Thoracic aorta (tissue), 2 donors: ENCODE results near the gene IGFBP6. TPM values are rescaled to one million over a fixed set of nuclear protein-coding genes. Genes with fewer than 3 reads are reported as not detected.

Experiments used
- ATAC-seq: fragments of 150-250 bp; one replicate; pipeline ENCODE4 v1.8.0; 2017; ENCODE audit warnings: low read depth; ENCODE audit not compliant: insufficient number of reproducible peaks, low FRiP score
- DNase-seq: peaks from one replicate; pipeline ENCODE4 v3.0.0-alpha.2; 2020; ENCODE audit warnings: low spot score
- H3K27ac ChIP-seq, 2 donors: fragments of 200-600 bp; sonication (generic); 1 replicate in 1 of 2; 2 replicates in 1 of 2; pipeline ENCODE4 v1.5.1; 2016; ENCODE audit warnings: mild to moderate bottlenecking in 2 of 2, moderate library complexity in 2 of 2
- H3K27me3 ChIP-seq: fragments of 200-600 bp; sonication (generic); replicated peaks from 2 replicates; pipeline ENCODE4 v1.6.0; 2016; ENCODE audit warnings: mild to moderate bottlenecking; ENCODE audit not compliant: insufficient read depth
- H3K36me3 ChIP-seq: fragments of 200-600 bp; sonication (generic); one replicate; pipeline ENCODE4 v1.5.1; 2016
- H3K4me1 ChIP-seq, 2 donors: fragments of 200-600 bp; sonication (generic); 1 replicate in 1 of 2; 2 replicates in 1 of 2; pipeline versions ENCODE4 v1.5.1 to v1.6.0; 2016; ENCODE audit warnings: low read depth in 2 of 2, mild to moderate bottlenecking in 1 of 2; ENCODE audit not compliant: control insufficient read depth in 1 of 2
- H3K4me3 ChIP-seq: fragments of 200-600 bp; sonication (generic); 2 replicates; pipeline ENCODE4 v1.5.1; 2016; ENCODE audit warnings: mild to moderate bottlenecking
- H3K9me3 ChIP-seq: fragments of 200-600 bp; sonication (generic); 2 replicates; pipeline ENCODE4 v1.5.1; 2016
- CTCF ChIP-seq: fragments of 200-600 bp; sonication (generic); IDR thresholded peaks from one replicate; pipeline ENCODE4 v1.5.1; 2019; ENCODE audit warnings: antibody characterized with exemption
- total RNA-seq, 2 donors: library from RNA; depleted of rRNA; stranded (reverse); fragments of >200 nt; gene quantifications; one replicate each; pipeline versions ENCODE4 v1.1.0 to v1.2.3, GENCODE V29; 2016

IGFBP6 gene
- total RNA-seq, 2 donors from 2014 or later = 1,999 to 2,150 TPM

GRCh38 chr12:53074283-53074998, 23.0 kb upstream of the IGFBP6 start:
- Histone ChIP-seq H3K9me3 (no peaks in the 10 kb centered on the region), H3K36me3 (peaks cover 26% of the 10 kb centered on the region), H3K4me1 (peaks cover 46 to 80% of the 10 kb centered on the region in 2 donors), H3K4me3 (no peak overlapping the region), H3K27me3 (no peaks in the 10 kb centered on the region), H3K27ac (peak overlapping the region in 1 of 2 donors; percentile 7)
- no peak for DNase-seq
- ATAC-seq = no peak
- no peak for TF ChIP-seq CTCF

GRCh38 chr12:53074999-53075370, 22.5 kb upstream of the IGFBP6 start:
- DNase-seq = no peak
- no peak for TF ChIP-seq CTCF
- Histone ChIP-seq H3K36me3 (peaks cover 26% of the 10 kb centered on the region), H3K4me1 (peaks cover 46 to 76% of the 10 kb centered on the region in 2 donors), H3K9me3 (no peaks in the 10 kb centered on the region), H3K27ac (peak overlapping the region in 1 of 2 donors; percentile 7), H3K4me3 (no peak overlapping the region), H3K27me3 (no peaks in the 10 kb centered on the region)
- ATAC-seq = no peak

GRCh38 chr12:53076461-53076860, 21.0 kb upstream of the IGFBP6 start:
- TF ChIP-seq CTCF = no peak
- Histone ChIP-seq H3K27ac (peak overlapping the region; percentile 9 to 52), H3K36me3 (peaks cover 26% of the 10 kb centered on the region), H3K9me3 (no peaks in the 10 kb centered on the region), H3K4me1 (peaks cover 38 to 72% of the 10 kb centered on the region in 2 donors), H3K27me3 (no peaks in the 10 kb centered on the region), H3K4me3 (no peak overlapping the region)
- DNase-seq (no peak), ATAC-seq (no peak)

GRCh38 chr12:53077030-53077429, 20.4 kb upstream of the IGFBP6 start:
- Histone ChIP-seq H3K27me3 (no peaks in the 10 kb centered on the region), H3K4me1 (peaks cover 33 to 66% of the 10 kb centered on the region in 2 donors), H3K27ac (no peak overlapping the region), H3K9me3 (no peaks in the 10 kb centered on the region), H3K4me3 (no peak overlapping the region), H3K36me3 (peaks cover 26% of the 10 kb centered on the region)
- no peak for TF ChIP-seq CTCF
- no peak for ATAC-seq
- DNase-seq = no peak

- Histone ChIP-seq H3K27me3 (no peaks in the 10 kb centered on the region), H3K36me3 (peaks cover 26% of the 10 kb centered on the region), H3K4me3 (peak overlapping the region; percentile 86), H3K4me1 (peaks cover 21 to 51% of the 10 kb centered on the region in 2 donors), H3K9me3 (no peaks in the 10 kb centered on the region), H3K27ac (peak overlapping the region; percentile 89 to 92)
- peak; percentile 9 for ATAC-seq
- no peak for DNase-seq
- TF ChIP-seq CTCF = no peak
These were observed 18.8 kb upstream of the IGFBP6 start for GRCh38 chr12:53078425-53079225.
